Choroid plexus epithelial cell (primary cell): Measurements from ENCODE around the gene DOC2B.

Experiments used
- DNase-seq: peaks from one replicate; pipeline ENCODE4 v3.0.0-alpha.2; 2010; ENCODE audit warnings: low read depth
- H3K4me3 ChIP-seq: 2 replicates; pipeline ENCODE4 v1.5.1; 2011; ENCODE audit warnings: low read depth, mild to moderate bottlenecking, control low read depth, low read length, moderate library complexity
- CTCF ChIP-seq: conservative IDR thresholded peaks from 2 replicates; pipeline ENCODE4 v1.5.1; 2011; ENCODE audit warnings: low read depth, mild to moderate bottlenecking, control low read depth, inconsistent platforms, low read length, moderate library complexity

Gene DOC2B

GRCh38 chr17:157901-158300 lies 23.5 kb downstream of the DOC2B start:
- no peak for TF ChIP-seq CTCF
- DNase-seq = no peak
- no peak overlapping the region for H3K4me3 ChIP-seq

DNA sequence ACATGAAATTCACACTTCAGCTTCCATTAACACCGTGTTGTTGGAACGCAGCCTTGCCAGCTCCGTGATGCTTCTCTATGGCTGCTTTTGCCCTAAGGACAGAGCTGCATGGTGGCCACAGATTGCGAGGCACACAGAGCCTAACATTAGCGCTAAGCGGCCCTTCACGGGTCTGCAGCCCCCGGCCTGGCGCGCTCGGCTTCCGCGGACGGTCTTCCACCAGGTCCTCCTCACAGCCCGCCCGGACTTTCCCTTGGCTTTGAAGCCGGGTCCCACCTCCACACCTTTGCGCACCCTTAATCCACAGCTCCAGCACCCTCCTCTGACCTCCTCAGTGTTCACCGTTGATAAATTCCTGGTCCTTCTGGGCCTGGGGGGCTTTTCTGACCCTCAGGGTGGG lies 24.5 kb downstream of the DOC2B start:
- no peak overlapping the region for H3K4me3 ChIP-seq
- DNase-seq = no peak
- no peak for TF ChIP-seq CTCF

DNA sequence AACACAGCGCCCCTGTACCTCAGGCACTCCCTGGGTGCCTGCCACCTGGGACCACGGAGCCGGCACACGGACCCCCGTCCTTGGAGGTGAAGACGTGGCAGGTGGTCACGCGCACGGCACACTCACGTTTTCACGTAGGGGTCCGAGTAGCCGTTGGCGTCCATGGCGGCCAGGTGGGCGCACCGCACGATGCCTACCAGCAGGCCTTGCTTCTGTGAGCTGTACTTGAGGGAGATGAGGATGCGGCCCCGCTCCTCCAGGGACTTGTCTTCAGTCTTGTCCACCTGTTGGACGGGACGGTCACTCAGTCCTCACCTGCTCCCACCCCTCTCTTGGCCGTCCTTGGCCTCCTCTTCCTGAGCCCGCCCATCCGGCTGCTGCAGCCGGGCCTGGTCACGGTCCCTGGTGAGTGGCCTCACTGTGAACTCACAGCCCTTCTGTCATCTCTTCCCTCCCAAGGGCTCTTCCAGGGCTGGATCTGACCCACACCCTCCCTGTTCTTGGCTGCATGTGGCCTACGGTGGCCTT lies 25.3 kb downstream of the DOC2B start:
- TF ChIP-seq CTCF = no peak
- no peak overlapping the region for H3K4me3 ChIP-seq
- no peak for DNase-seq

DNA sequence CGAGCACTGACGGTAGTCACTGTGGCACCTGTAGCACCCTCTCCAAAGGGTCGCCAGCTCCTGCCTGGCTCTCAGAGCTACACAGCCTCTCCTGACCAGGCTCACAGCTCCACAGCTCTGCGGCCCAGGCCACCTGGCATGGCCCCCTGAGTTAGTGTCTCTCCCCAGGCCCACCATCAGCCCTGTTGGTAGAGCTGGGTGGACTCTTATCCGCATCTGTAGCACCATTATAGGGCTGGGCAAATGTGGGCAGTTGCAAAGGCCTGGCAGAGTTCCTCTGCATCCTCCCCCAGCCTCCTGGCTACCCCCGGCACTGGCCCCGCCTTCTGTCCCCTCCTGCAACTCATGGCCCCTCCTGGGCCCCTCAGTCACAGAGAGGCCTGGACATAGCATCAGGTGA lies 25.9 kb downstream of the DOC2B start:
- DNase-seq = no peak
- TF ChIP-seq CTCF = no peak
- no peak overlapping the region for H3K4me3 ChIP-seq

DNA sequence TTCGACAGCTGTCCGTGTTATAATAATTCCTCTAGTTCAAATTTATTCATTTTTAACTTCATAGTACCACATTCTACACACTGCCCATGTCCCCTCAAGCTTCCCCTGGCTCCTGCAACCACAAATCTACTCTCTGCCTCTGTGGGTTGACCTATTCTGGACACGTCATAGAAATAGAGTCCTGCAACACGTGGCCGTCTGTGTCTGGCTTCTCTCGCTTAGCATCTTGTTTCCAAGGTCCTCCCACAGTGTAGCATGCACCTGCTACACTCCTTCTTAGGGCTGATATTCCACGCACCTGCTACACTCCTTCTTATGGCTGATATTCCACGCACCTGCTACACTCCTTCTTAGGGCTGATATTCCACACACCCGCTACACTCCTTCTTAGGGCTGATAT lies 27.6 kb downstream of the DOC2B start:
- TF ChIP-seq CTCF = no peak
- no peak overlapping the region for H3K4me3 ChIP-seq
- DNase-seq = no peak

GRCh38 chr17:152860-153420 lies 28.5 kb downstream of the DOC2B start:
- H3K4me3 ChIP-seq = no peak overlapping the region
- DNase-seq = no peak
- TF ChIP-seq CTCF = no peak
